Heart right ventricle (tissue), 16 donors: ENCODE data around the gene NFKB1. TPM values are rescaled to one million over a fixed set of nuclear protein-coding genes. Genes with fewer than 3 reads are reported as not detected.

ENCODE experiments used
- ATAC-seq, 8 donors: fragments of 200-7000 bp; cut with Tn5 transposase; one replicate each; pipeline ENCODE4 v1.9.1; 2020; ENCODE audit warnings: mild to moderate bottlenecking in 8 of 8, moderate library complexity in 8 of 8, moderate number of reproducible peaks in 1 of 8
- DNase-seq, 2 donors: peaks; one replicate each; pipeline ENCODE4 v3.0.0-alpha.2; 2020
- H3K27ac ChIP-seq, 10 donors: fragments of 200-600 bp; sonication (generic) in 2 of 10; one replicate each; pipeline versions ENCODE4 v1.5.0 to v1.8.0; 2020 to 2022; ENCODE audit warnings: mild to moderate bottlenecking in 3 of 10
- H3K27me3 ChIP-seq, 7 donors: fragments of 200-600 bp; one replicate each; pipeline ENCODE4 v1.8.0; 2021 to 2022; ENCODE audit warnings: mild to moderate bottlenecking in 2 of 7
- H3K36me3 ChIP-seq, 9 donors: fragments of 200-600 bp; sonication (generic) in 1 of 9; one replicate each; pipeline versions ENCODE4 v1.5.0 to v1.8.0; 2020 to 2022; ENCODE audit warnings: mild to moderate bottlenecking in 2 of 9
- H3K4me1 ChIP-seq, 9 donors: fragments of 200-600 bp; sonication (generic) in 1 of 9; one replicate each; pipeline versions ENCODE4 v1.5.0 to v1.8.0; 2020 to 2022; ENCODE audit warnings: mild to moderate bottlenecking in 4 of 9
- H3K4me3 ChIP-seq, 10 donors: fragments of 200-600 bp; sonication (generic) in 2 of 10; one replicate each; pipeline versions ENCODE4 v1.5.0 to v1.8.0; 2020 to 2022; ENCODE audit warnings: mild to moderate bottlenecking in 7 of 10, moderate library complexity in 2 of 10
- H3K9me3 ChIP-seq, 11 donors: fragments of 200-600 bp in 10 of 11; sonication (generic) in 2 of 11; one replicate each; pipeline versions ENCODE4 v1.5.0 to v1.8.0; 2013 to 2022; ENCODE audit warnings: mild to moderate bottlenecking in 2 of 11, control low read depth in 1 of 11, moderate library complexity in 1 of 11
- CTCF ChIP-seq, 9 donors: fragments of 200-600 bp; sonication (generic) in 2 of 9; IDR thresholded peaks; one replicate each; pipeline versions ENCODE4 v1.5.0 to v1.8.0; 2021 to 2022; ENCODE audit warnings: antibody characterized with exemption in 9 of 9, mild to moderate bottlenecking in 5 of 9, moderate library complexity in 1 of 9
- WGBS, 2 donors: extraction: QIAGEN DNeasy Blood & Tissue Kit; methylation state at CpG; one replicate each; pipeline ENCODE4 v1.1.7; 2013; ENCODE audit warnings: inconsistent platforms in 1 of 2; 5-methylcytosine and 5-hydroxymethylcytosine counted together
- intact Hi-C, 10 donors: fragments of 100-400 bp; cut with DNase I; formaldehyde crosslinking; loops; one replicate each; pipeline versions ENCODE4 v1.11.1 to v1.14.2; 2022
- polyA plus RNA-seq, 2 donors: library from polyadenylated mRNA; stranded (reverse); fragments of 200-250 nt; gene quantifications; one replicate each; pipeline ENCODE4 v1.2.3, GENCODE V29; 2013
- total RNA-seq, 10 donors: library from RNA; stranded (reverse); fragmentation: NEBNext Ultra II Directional in 3 of 10; extraction: Animal tissue kit (Norgen Biotek cat#: 25700) in 3 of 10; gene quantifications; one replicate each; pipeline versions ENCODE4 v1.2.1 to v1.2.4, GENCODE V29; 2021 to 2023
- donor health status: Arrhythmogenic right ventricular cardiomyopathy.
- donor health status: ischemic (EF 13 %, LVEDD 7.1; RV severe dilation, severe dysfunction).
- donor health status: healthy with polysubstance abuse.
- donor health status: DM: no; HTN: yes; CAD: no.
- donor health status: DM: no; HTN: no; CAD: no.
- donor health status: ischemic (EF 25% LVEDD 6.9; RV normal size, moderate dysfunction).
- donor health status: ischemic (EF 25% LVEDD 5.7; RV mildly dilated, moderate dysfunction).
- donor health status: healthy.
- donor health status: DM: yes; HTN: yes; CAD: no.
- donor health status: Ischemic cardiomyopathy.
- donor health status: ischemic (EF 35%, LVEDD 5.7; RV mildly dilated, moderate dysfunction).
- donor health status: nonischemic (EF 11% LVEDD 7.7; RV severe dilation, severe dysfunction).
- donor health status: DM: yes; HTN: yes; CAD: no.
- donor health status: PGD.
- donor health status: ischemic (EF 29% LVEDD 5.4; RV normal size, mild dysfunction).
- donor health status: nonischemic (EF 23%, LVEDD 6.1; RV moderate dilation, normal function).

NFKB1 gene
- total and polyA plus RNA-seq, 12 donors, result 4.5 to 30.3 (median 19.9) TPM

- Histone ChIP-seq H3K4me3 (peak overlapping the region in 1 of 10 donors; percentile 2), H3K27ac (peak overlapping the region in 6 of 10 donors; percentile 1 to 37 (median 22)), H3K27me3 (no peaks in the 10 kb centered on the region), H3K36me3 (peaks cover 0 to 6% (median 0%) of the 10 kb centered on the region in 9 donors), H3K4me1 (peaks cover 0 to 57% (median 27%) of the 10 kb centered on the region in 9 donors), H3K9me3 (no peaks in the 10 kb centered on the region)
- TF ChIP-seq CTCF (IDR thresholded peaks at IDR 0.05), result no peak
- DNase-seq (no peak), ATAC-seq (peak in 1 of 8 donors; percentile 7)
- intact Hi-C loops, result loop anchor here in 2 of 10 donors (5.0 to 10.0 kb wide), 2 partner anchors 55 to 58 kb away; partner anchors contain the start of gene NFKB1 (in 2 of the 2)
- 45 to 68% methylated on average over 5 of the region's 5 CpGs for WGBS, 2 donors
Measured at GRCh38 chr4:102560115-102560514, 59.0 kb downstream of the NFKB1 start.

- no peak overlapping the region for H3K4me3 ChIP-seq
Measured at GRCh38 chr4:102560571-102561341, 59.6 kb downstream of the NFKB1 start.

GRCh38 chr4:102563000-102563399, 61.8 kb downstream of the NFKB1 start:
- H3K4me1 ChIP-seq, result peaks cover 0 to 38% (median 26%) of the 10 kb centered on the region in 9 donors

More at GRCh38 chr4:102560571-102561341, 59.6 kb downstream of the NFKB1 start:
- ATAC-seq (peak in 2 of 8 donors; percentile 34 to 67), DNase-seq (no peak)
- Histone ChIP-seq H3K27me3 (no peaks in the 10 kb centered on the region), H3K9me3 (no peaks in the 10 kb centered on the region), H3K36me3 (peaks cover 0 to 6% (median 0%) of the 10 kb centered on the region in 9 donors), H3K27ac (peak overlapping the region in 6 of 10 donors; percentile 1 to 37 (median 22)), H3K4me1 (peaks cover 0 to 54% (median 26%) of the 10 kb centered on the region in 9 donors)
- intact Hi-C loops, result loop anchor here in 2 of 10 donors (5.0 to 10.0 kb wide), 2 partner anchors 56 to 58 kb away; partner anchors contain the start of gene NFKB1 (in 2 of the 2)
- no peak for TF ChIP-seq CTCF (IDR thresholded peaks at IDR 0.05)
- 74 to 88% methylated on average over 4 of the region's 4 CpGs for WGBS, 2 donors

More at GRCh38 chr4:102563000-102563399, 61.8 kb downstream of the NFKB1 start:
- TF ChIP-seq CTCF (IDR thresholded peaks at IDR 0.05), result no peak
- H3K36me3 ChIP-seq, result peaks cover 0 to 21% (median 6%) of the 10 kb centered on the region in 9 donors
- DNase-seq (no peak), ATAC-seq (no peak)
- H3K9me3 ChIP-seq, result no peaks in the 10 kb centered on the region
- H3K27ac ChIP-seq, result no peak overlapping the region
- intact Hi-C loops, result loop anchor here in 2 of 10 donors (5.0 to 10.0 kb wide), 2 partner anchors 58 to 61 kb away; partner anchors contain the start of gene NFKB1 (in 2 of the 2)
- 83 to 89% methylated on average over 1 of the region's 1 CpG for WGBS, 2 donors
- no peak overlapping the region for H3K4me3 ChIP-seq
- H3K27me3 ChIP-seq, result no peaks in the 10 kb centered on the region
